ENCODE data around the gene NELFE.

NELFE gene

DNA sequence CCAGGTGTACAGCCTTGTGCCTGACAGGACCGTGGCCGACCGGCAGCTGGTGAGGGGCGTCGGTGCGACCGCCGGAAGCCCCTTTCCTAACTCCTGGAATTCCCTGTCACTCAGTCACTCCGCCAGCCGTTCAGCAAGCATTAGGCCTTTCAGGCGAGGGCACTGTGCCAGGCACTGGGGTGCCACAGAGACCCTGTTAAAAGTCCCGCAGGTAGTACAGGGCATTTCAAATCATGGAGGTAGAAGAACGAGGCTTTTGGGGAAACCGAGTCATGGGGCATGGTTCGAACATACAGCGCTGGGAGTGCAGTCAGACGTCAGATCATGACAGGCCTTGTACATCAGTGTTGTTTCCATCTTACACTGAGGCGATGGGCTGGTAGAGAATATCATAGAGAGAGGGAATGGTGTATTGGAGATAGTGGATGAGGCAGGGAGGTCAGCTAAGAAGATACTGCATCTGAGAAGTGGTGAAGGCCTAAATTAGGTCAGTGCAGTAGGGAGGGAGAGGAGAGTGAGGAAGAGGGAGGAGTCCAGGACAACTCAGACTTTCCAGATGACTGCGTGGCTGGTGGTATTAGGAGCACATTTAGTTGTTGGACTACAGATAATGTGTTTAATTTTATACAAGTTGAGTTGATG is 14.1 kb upstream of the NELFE start:
- no peak for DNase-seq (ENCODE audit: low read depth)

DNA sequence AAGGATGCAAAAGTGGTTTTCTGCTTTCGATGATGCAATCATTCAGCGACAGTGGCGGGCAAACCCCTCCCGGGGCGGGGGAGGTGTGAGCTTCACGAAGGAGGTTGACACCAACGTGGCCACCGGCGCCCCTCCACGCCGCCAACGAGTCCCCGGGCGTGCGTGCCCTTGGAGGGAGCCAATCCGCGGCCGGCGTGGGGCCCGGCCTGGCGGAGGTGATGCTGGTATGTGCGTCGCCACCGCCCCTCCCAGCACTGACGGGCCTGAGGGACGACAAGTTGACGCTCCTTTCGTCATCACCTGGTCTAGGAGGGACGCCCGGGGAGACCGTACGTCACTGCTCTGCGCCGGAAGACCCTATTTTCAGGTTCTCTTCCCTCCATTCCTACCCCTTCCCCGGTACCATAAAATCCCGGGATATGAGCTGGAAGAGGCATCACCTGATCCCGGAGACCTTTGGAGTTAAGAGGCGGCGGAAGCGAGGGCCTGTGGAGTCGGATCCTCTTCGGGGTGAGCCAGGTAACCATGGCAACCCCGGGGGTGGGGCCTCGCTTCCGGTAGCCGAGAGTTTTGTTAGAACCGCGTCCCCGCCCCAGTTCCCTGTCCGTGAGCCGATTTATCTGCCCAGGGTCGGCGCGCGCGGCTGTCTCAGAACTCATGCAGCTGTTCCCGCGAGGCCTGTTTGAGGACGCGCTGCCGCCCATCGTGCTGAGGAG is 13.4 kb upstream of the NELFE start, which contains the start of gene DXO:
DXO (minus strand) TSS at position 146 of the 716 bp plus-strand sequence. CDS start 463 bp downstream, outside the sequence.
- peak; percentile 98 for DNase-seq (ENCODE audit: low read depth)

DNA sequence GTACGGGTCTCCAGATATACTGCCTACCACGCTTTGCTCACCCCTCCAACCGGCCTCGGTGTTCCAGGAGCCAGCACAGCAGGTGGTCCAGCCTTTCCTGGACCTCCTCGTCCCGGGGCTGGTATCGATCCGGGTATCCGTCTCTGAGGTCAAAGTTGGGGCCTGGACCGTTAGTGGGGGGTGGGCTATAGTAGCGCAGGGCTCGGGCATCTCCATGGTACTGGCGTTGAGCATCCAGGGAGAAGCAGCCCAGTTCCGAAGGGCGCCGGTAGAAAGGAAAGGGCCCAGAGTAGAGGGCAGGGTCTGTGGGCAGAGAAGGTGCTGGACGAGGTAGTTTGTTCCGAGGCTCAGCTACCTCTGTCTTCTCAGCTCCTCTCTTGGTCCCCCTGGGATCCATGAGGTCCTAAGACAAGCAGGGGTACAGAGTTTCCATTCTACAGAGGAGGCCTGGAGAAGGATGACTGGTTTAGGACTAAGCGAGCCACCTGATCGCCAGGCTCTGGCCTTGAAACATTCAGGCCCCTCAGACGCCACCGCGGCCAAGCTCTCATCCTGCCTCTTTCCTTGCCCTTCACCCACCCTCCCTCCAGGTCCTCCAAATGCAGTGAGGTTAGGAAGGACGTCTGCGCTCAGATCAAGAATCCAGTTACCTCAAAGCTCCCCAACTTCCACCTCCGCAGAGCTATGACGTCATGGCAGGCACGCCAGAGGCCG is 12.7 kb upstream of the NELFE start:
- DNase-seq (ENCODE audit: low read depth), result no peak

DNA sequence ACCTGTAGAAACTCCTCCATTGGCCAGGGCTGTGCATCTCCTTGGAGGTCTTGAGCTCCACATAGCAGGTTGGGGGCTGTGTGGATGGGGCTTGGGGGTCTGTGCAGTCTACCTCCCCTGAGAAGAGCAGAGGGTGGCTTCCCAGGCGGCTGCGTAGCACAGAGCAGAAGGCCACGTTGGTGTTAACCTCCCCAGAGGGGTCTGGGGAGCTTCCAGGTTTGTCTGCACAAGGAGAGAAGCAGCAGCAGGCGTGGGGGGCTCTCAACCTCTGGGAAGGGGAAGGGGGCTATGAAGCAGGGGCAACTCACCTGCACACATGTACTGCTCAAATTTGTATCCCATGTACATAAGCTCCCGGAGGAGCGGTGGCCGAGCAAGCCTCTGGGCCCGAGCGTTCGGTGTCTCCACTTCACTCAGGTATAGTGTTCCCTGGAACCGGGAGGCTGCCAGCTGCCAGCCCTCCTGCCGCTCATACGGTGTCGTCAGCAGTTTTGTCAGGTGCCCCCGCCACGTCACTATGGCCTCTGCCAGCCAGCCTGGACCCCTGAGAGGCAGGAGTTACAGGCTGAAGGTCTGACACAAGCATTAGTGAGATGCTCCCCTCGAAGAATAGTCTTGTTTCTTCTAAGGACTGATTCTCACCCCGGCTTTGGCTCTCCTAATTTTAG is 12.0 kb upstream of the NELFE start:
- DNase-seq (ENCODE audit: low read depth), result no peak

DNA sequence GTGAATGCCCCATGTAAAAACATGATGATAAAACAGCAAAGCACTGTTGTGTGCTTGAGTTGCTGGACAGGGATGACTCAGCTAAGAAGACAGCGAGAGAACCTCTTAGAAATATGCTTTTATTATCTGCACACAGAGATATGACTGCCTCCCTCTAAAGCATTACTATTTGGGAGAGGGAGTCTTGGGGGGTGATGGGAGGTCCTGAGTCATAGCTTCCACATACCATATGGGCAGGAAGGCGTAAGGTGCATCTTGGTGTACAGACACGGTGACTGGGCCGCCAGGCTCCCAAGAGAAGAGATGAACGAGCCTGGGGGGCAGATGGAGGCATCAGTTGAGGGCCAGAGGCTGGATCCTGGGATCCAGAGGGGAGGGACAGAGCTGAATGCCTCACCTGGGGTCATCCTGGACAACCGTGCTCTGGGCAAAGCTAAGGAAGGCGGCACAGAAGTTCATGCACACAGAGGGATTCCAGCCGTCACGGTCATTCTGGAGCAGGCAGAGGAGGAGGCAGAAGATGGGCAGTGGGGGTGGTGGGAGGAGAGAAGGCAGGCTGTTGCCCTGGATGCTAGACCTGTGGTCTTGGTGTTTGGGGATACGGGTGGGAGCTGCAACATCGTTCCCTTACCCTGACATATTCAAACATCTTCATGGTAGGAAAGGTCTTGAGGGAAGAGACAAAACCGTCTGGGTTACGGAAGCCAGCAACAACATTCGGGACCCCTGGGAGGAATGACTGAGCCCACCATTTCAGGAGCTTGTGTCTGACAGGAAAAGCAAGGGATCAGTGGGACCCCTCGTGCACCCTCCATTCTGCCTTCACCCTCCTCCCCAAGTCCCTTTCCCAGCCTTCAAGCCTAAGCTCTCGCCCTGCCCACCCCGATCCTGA is 11.2 kb upstream of the NELFE start:
- no peak for DNase-seq (ENCODE audit: low read depth)

DNA sequence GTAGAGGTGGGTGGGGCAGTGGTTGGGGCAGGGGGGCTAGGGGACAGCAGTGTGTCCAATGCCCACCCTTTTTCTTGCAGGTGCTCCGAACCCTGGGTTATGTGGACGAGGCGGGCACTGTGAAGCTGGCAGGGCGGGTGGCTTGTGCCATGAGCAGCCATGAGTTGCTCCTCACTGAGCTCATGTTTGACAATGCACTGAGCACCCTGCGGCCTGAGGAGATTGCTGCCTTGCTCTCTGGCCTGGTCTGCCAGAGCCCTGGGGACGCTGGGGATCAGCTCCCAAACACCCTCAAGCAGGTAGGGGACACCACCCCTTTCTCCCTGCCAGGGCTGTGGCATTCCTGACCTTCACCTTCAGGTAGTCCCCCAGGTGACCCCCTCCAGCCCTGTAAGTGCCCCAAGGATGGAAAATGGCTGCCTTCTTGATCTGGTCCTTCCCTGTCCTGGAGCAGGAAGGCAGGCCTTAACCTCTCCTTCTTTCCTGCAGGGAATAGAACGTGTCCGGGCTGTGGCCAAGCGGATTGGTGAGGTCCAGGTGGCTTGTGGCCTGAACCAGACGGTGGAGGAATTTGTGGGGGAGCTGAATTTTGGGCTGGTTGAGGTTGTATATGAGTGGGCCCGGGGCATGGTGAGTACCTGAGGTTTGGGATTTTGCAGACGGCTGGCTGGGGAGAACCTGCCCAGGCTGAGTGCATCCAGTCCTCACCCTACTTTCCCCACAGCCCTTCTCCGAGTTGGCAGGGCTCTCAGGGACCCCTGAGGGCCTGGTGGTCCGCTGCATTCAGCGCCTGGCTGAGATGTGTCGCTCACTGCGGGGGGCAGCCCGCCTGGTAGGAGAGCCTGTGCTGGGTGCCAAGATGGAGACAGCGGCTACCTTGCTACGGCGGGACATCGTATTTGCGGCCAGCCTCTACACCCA is 10.3 kb upstream of the NELFE start:
- DNase-seq (ENCODE audit: low read depth), result no peak

DNA sequence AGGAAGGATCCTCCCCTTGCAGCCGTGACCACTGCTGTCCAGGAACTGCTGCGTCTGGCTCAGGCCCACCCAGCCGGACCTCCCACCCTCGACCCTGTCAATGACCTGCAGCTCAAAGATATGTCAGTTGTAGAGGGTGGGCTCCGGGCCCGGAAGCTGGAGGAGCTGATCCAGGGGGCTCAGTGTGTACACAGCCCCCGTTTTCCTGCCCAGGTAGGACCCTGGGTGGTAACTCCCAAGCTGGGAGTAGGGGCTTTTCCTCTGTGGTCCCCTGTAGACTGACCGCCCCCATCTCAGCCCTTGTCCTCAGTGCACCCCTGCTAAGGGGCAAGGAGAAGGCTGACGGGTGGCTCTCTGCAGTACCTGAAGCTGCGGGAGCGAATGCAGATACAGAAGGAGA is 9.6 kb upstream of the NELFE start:
- no peak for DNase-seq (ENCODE audit: low read depth)

DNA sequence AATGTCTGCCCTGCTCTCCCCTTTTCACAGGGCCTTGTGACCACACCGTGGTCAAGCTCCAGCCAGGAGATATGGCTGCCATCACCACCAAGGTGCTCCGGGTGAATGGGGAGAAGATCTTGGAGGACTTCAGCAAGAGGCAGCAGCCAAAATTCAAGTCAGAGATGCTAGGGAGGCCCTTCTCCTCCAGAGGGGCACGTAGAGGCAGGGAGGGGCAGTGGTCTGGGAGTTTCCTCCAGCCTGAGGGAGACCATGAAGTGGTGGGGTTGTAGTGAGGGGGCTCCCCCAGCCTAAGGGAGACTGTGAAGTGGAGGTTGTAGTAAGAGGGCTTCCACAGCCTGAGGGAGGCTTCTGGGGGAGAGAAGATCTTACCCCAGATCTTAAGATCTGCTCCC is 9.2 kb upstream of the NELFE start:
- no peak for DNase-seq (ENCODE audit: low read depth)

DNA sequence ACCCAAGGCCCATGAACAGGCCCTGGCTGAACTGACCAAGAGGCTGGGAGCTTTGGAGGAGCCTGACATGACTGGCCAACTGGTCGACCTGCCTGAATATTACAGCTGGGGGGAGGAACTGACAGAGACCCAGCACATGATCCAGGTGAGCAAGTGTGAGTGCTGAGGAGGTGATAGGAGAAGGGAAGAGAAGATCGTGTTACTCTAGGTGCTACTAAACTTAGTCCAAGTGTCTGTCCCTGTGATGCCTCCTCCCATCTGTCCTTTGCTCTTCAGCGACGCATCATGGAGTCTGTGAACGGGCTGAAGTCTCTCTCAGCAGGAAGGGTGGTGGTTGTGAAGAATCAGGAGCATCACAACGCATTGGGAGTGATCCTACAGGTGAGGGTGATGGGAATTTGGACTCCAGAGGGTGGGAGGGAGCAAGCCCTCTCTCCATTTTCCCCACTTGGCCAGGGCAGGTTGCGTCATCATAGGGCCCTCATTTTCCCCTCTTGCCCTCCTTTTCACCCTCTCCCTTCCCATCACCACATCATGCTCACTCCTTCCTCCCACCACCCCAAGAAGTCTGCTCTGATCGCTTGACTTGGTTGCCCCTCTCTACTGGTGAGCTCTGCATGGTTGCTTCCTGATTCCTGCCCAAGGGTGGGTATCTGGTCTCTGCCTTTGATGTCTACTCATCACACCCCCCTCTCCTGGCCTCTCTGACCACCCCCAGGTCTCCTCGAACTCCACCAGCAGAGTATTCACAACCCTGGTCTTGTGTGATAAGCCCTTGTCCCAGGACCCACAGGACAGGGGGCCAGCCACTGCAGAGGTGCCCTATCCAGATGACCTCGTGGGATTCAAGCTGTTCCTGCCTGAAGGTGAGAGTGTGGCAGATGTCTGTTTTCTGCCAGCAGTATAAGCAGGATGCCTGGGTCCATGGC is 8.5 kb upstream of the NELFE start:
- DNase-seq (ENCODE audit: low read depth), result no peak

DNA sequence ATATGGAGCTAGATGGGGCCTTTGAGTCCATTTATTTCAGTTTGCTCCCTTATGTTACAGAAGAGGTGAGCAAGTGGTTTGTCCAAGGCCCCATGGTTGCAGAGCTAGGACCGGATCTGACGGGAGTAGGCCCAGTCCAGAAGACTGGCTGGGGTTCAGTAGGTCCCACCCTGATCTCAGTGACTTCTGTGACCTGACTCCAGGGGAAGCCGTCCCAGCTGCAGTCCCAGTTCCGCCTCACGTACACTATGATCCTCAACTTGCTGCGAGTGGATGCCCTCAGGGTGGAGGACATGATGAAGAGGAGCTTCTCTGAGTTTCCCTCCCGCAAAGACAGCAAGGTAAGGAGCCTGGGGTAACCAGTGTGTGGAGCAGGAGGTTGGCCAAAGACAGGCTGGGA is 7.7 kb upstream of the NELFE start:
- no peak for DNase-seq (ENCODE audit: low read depth)

DNA sequence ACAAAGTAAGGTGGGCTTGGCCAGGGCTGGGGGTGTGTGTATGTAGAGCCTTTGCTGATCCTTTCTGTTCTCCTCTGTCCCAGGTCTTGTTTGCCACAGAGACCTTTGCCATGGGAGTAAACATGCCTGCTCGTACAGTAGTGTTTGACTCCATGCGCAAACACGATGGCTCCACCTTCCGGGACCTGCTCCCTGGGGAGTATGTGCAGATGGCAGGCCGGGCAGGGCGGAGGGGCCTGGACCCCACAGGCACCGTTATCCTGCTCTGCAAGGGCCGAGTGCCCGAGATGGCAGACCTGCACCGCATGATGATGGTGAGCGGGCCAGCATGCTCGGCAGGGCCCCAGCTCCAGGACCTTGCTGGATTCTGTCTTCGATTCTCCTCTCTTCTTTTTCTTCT is 6.9 kb upstream of the NELFE start:
- DNase-seq (ENCODE audit: low read depth), result no peak

DNA sequence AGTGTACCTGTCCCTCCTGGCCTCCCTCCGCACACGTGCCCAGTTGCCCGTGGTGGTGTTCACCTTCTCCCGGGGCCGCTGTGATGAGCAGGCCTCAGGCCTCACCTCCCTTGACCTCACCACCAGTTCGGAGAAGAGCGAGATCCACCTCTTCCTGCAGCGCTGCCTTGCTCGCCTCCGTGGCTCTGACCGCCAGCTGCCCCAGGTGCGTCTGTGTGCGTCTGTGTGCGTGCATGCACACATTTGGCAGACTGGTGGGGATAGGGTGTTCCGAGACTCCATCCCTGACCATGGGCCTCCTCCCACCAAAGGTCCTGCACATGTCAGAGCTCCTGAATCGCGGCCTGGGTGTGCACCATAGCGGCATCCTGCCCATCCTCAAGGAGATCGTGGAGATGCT is 5.2 kb upstream of the NELFE start:
- DNase-seq (ENCODE audit: low read depth), result no peak

DNA sequence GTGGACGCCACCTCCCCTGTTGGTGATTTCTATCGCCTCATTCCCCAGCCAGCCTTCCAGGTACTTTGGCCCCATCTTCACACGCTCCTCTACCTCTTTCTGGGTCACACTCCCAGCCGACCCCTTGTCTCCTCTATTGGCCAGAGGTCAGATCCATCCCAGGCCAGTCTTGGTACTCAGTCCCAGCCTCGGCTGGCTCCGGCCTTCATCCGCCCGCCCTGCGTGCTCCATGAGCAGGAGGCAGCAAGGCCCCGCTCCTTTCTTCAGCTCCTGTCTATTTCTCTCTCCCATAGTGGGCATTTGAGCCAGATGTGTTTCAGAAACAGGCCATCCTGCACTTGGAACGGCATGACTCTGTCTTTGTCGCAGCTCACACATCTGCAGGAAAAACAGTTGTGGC is 2.8 kb upstream of the NELFE start:
- DNase-seq (ENCODE audit: low read depth), result no peak

DNA sequence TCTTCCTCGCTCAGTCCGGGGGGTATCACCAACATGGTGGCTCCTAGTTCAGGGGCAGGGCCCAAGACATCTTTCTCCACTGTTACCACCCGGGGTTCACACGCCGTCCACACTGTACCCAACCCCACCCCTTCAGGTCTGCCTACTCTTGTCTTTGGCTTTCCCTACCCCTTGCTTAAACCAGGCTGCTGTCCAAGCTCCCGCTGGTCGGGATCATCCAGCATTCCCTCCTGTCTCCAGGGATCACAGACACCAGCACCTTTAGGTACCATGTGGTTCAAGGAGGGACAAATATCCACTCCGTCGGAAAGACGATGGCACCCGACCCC is 395 bp downstream of the NELFE start:
- no peak for DNase-seq (ENCODE audit: low read depth)

DNA sequence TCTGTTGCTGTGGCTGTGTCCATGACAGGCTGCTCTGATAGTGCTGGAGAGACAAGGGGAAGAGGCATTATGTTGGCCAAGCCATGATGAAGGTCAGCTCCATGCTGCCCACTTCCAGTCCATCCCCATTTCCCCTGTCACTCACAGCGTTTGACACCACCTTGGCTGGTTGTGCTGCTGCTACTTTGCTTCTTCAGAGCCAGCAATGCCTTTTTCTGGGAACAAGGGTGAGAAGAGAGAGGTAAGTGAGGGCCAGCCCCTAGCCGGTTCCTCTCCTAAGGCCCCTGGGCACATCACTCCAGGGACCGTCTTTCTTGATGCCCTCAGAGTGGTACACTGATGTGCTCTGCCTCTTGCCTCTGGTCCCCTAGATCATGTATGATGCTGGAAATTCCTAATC is 2.0 kb downstream of the NELFE start:
- DNase-seq (ENCODE audit: low read depth), result no peak

DNA sequence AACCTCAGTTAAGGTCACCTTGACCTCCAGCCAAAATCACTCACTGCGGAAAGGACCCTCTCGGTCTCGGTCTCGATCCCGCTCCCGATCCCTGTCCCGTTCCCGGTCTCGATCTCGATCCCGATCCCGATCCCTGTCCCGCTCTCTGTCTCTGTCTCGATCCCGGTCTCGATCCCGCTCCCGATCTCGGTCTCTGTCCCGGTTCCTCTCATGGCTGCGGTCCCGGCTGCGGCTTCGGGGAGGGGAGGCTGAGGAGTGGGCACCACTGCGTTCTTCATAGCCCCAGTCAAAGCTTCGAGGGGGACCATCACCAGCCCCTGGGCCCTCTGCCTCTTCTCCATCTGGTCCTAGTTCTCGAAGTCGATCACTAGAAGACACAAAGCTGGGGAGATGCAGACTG is 4.3 kb downstream of the NELFE start:
- DNase-seq (ENCODE audit: low read depth), result no peak

DNA sequence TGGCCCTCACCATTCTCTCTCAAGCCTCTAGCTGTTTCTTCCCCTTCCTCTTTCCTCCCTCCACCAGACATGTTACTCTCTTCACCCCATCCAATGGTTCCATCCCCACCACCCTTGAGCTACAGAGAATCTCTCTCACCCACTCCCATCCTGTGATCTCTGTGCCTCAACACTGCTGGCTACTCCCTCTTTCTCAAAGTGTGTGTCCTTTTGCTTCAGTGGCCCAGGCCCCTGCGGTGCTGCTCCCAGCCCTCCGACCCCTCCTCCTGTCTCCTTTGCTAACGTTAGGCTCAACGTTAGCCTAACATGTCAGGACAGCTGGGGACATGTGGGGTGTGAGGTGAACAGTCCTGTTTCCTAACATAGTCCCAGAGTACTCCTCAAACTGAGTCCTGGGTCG is 5.9 kb downstream of the NELFE start:
- no peak for DNase-seq (ENCODE audit: low read depth)

DNA sequence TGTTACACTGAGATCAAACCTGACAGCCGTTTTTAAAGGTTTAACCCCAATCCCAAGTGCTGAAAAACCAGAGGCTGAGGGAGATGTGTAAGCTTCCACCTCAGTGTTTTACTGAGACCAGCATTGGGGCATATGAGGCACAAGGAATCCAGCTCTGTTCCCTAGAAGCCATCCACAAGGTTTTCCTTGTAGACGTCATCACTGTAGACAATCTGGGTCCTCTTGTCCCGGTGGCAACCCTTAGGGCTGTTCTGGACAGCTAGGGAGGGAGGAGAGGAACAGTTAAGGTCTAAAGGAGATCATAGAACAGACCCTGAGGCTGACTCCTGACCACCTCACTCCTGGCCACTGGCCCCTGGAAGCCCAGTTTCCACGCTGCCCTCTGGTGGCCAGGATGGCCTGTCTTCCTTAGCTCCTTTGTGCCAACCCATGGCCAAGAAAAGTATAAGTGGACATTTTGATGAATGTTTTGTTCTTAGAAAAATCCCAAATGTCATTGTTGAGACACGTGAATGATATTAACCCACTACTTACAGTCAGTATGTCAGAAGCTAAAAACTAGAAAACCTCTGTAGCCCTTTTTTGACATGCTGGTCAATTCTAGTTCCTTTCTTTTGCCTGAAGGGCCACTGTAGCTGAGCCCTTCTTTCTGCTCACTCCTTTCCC is 6.5 kb downstream of the NELFE start:
- peak; percentile 31 for DNase-seq (ENCODE audit: low read depth)

DNA sequence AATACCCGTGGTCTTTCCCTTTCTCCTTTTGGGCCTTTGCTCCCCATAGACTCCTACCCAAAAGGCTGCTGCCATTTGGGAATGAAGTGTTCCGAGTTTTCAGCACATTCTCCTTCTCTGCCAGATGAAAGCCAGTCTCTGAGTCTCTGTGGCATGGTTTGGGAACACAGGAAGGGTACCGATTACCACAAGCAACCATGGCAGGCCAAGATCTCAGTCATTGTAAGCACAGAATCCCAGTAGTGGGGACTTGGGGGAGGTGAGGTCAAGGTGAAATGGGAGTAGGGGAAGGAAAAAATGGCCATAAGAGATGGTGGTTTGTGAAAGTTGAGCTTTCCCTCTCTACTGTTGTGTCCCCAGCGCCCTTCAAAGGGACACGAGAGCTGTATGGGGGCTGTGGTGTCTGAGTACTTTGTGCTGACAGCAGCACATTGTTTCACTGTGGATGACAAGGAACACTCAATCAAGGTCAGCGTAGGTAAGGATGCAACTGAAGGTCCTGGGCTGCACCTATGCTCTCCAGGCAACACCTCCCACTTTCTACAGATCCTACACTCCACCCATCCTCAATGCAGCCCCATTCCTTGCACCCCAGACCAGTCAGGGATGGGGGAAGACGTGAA is 8.7 kb downstream of the NELFE start:
- no peak for DNase-seq (ENCODE audit: low read depth)

All from activated T-cell treated with anti-CD3 and anti-CD28 coated beads for 48 hours (primary cell).